GM10266 (cell line): ENCODE measurements around the gene SFI1.
"Not testable (repeated sequence)": the region's sequence is repeated elsewhere in the genome, so short reads cannot be mapped to it uniquely, and the experiment has no call there.

Experiments
- DNase-seq: peaks from one replicate; pipeline ENCODE4 v3.0.0; 2012; ENCODE audit errors: extremely low spot score
- TF ChIP-seq, protein P1 (sequence below): IDR thresholded peaks from 2 replicates; pipeline ENCODE4 v1.5.1; 2012; ENCODE audit warnings: mild to moderate bottlenecking, low read depth; ENCODE audit not compliant: control insufficient read depth, insufficient read depth; ENCODE audit errors: missing control alignments

Gene SFI1

DNA sequence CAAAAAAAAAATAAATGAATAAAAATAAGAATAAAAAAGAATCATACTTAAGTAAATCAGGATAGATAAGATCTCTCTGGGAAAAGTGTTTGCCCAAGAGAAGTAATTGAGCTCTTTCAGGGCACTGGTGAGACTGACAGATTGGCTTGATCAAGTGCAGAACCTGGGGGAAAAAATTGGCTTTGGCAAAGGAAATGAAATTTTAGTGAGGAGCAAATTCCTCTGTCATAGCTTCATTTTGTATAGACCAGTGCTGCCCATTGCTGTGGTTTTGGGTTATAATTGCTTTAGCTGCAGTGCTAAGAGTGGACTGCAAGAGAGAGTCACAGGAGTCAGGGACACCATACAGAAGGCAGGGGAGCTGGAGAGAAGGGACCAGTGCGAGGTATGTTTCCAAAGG is 35.7 kb downstream of the SFI1 start:
- no peak for DNase-seq
- TF ChIP-seq, protein P1, sequence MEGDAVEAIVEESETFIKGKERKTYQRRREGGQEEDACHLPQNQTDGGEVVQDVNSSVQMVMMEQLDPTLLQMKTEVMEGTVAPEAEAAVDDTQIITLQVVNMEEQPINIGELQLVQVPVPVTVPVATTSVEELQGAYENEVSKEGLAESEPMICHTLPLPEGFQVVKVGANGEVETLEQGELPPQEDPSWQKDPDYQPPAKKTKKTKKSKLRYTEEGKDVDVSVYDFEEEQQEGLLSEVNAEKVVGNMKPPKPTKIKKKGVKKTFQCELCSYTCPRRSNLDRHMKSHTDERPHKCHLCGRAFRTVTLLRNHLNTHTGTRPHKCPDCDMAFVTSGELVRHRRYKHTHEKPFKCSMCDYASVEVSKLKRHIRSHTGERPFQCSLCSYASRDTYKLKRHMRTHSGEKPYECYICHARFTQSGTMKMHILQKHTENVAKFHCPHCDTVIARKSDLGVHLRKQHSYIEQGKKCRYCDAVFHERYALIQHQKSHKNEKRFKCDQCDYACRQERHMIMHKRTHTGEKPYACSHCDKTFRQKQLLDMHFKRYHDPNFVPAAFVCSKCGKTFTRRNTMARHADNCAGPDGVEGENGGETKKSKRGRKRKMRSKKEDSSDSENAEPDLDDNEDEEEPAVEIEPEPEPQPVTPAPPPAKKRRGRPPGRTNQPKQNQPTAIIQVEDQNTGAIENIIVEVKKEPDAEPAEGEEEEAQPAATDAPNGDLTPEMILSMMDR = no peak

DNA sequence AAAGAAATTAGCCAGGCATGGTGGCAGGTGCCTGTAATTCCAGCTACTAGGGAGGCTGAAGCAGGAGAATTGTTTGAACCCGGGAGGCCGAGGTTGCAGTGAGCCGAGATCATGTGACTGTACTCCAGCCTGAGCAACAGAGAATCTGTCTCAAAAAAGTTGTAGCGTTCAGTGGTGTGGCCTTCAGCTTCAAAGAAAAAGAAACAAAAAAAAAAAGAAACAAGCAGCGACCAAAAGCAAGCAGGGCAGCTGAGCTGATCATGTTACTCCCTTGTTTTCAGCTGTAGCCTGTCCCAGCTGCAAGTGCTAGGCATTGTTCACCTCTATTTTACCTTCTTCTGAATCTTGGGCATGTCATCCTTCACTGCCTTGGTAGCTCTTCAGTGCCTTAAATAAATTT is 37.0 kb downstream of the SFI1 start:
- TF ChIP-seq, protein P1 = no peak
- DNase-seq = no peak

DNA sequence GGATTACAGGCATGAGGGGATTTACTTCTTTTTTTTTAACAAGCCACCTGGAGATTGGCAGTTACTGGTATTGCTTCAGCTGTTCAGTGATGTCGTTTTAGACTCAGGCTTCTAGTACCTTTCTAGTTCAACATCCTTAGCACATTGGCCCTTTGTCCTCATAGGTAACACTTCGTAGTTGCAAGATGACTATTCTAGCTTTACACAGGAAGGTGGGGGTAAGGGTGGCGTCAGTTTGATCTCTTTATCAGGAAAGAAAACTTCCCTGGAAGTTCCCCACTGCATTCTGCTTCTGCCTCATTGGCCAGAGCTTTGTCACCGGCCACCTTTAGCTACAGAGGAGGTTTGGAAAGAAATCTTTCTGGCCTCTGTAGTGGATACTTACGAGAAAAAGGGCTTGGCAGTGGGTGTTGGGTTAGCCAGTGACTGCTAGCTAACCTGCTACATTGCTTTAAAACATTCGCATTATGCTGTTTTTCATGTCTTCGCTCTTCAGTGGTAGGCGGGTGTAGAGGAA is 40.7 kb downstream of the SFI1 start:
- TF ChIP-seq, protein P1 = no peak

DNA sequence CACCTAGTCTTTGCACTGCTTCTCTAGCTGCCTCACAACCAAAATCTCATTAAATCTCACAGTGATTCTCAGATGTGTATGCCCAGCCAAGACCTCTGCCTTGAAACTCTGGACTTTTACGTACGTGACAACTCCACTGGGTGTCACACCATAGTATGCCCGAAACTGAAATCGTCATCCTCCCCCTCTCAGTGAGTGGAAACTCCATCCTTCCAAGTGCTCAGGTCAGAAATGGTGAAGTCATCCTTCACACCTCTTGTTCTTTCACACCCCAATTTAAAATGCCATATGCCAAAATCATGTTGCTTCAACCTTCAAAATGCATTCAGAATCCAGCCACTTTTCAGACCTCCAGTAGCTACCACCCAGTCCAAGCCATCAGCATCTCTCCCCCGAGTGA is 42.5 kb downstream of the SFI1 start:
- peak; percentile 51 for DNase-seq
- TF ChIP-seq, protein P1 = no peak

More for the DNA sequence above, 40.7 kb downstream of the SFI1 start:
- DNase-seq = peak; percentile 56

DNA sequence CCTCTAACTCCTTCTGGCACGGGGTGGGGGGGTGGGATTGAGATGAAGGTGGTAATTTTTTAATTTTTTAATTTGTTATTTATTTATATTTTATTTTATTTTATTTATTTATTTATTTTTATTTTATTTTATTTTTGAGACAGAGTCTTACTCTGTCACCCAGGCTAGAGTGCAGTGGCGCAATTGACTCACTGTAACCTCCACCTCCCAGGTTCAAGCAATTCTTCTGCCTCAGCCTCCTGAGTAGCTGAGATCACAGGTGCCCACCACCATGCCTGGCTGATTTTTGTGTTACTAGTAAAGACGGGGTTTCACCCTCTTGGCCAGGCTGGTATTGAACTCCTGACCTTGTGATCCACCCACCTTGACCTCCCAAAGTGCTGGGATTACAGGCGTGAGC is 43.8 kb downstream of the SFI1 start:
- DNase-seq = not testable (repeated sequence)

DNA sequence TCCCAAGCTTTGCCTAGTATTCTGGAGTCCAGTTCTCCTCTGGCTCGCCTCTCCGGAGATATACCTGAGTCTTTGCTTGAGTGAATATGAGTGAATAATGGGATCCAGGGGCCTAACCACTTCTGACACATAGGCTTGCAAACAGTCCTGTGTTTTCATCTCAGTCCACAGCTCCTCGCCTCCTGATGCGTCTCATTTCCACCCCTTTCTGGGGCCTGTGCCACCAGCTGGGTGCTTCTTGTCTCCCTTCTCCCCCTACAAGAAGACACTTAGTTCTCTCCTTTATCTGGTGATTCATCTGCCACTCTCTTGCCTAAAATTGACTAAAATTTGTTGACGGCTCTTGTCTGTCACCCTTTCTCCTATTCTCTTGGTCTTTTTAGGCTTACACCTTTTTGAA is 44.6 kb downstream of the SFI1 start:
- TF ChIP-seq, protein P1 = no peak
- DNase-seq = no peak

DNA sequence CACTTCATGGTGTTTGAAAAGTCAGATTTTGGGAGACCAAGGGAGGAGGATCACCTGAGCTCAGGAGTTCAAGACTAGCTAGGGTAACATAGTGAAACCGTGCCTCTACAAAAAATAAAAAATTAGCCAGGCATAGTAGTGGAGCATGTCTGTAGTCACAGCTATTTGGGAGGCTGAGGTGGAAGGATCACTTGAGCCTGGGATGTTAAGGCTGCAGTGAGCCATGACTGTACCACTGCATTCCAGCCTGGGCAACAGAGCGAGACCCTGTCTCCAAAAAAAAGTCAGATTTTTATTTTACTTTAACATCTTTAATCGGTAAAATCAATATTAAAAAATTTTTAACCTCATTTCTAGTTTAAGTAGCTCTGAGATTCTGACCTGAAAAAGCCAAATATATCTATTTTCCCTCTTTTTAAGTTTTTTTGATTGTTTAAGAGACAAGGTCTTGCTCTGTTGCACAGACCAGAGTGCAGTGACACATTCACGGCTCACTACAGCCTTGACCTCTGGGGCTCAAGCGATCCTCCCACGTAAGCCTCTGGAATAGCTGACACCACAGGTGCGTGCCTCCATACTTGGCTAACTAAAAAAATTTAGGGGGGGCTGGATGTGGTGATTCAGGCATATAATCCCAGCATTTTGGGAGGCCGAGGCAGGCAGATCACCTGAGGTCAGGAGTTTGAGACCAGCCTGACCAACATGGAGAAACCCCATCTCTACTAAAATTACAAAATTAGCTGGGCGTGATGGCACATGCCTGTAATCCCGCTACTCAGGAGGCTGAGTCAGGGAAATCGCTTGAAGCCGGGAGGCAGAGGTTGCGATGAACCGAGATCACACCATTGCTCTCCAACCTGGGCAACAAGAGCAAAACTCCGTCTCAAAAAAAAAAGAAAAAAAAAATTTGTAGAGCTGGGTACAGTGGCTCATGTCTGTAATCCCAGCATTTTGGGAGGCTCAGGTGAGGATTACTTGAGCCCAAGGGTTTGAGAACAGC is 48.4 kb downstream of the SFI1 start:
- DNase-seq = no peak
- TF ChIP-seq, protein P1 = no peak
